Stimulated activated naive CD8-positive, alpha-beta T cell treated with anti-CD3 and anti-CD28 coated beads, Interleukin-15, Interleukin-2, amounts not matched to agents 100 U/mL and 50 U/mL, for 24 hours (primary cell): ENCODE measurements around the gene ALDH3A1.

Experiments
- ATAC-seq: fragments of 150-1000 bp; cut with Tn5 transposase; one replicate; pipeline ENCODE4 v1.10.0; 2021
- DNase-seq: peaks from one replicate; pipeline ENCODE4 v3.0.0; 2021

ALDH3A1 gene

DNA sequence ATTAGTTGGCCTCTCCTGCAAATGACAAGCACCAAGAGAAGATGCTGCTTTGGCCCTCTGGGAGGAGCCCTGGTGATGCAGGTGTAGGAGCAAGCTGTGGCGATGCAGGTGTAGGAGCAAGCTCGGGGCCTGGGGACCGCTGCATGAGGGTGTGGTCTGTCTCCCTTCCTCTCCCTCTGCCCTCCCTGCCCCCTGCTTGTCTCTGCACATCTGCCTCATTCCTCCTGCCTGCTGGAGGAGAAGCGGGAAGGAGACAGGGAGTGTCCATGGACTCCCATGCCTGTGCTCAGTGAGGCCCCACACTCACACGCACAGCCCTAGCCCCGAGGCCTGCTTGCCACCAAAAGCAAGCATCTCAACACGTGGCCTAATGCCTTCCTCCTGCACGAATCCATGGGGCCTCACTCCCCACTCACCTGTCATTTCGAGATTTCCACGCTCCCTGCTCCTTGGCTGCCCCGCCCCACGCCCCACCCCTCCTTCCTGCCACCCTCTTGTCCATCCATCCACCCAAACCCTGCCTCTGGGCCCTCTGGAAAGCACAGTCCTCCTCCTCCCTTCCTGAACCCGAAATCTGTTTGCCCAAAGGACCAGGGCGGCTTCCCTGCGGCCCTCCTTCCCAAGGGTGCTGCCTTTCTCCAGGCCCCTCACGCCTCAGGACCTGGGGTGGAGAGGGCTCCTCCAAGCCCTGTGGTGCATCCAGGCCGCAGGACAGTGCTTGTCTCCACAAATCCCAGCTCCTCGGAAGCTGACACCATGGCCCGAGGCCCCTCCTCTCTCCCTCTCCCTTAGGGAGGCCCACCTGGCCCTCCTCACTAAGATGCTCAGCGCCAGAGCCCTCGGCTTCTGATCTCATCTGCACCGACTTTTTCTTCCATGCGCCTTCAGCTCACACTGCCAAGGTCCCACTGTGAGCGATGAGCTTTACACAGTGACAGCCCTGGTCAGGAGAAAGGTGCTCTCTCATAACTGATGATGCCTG is 11.8 kb upstream of the ALDH3A1 start:
- no peak for ATAC-seq
- DNase-seq = no peak

GRCh38 chr17:19757536-19758180 is 9.6 kb upstream of the ALDH3A1 start:
- no peak for DNase-seq

DNA sequence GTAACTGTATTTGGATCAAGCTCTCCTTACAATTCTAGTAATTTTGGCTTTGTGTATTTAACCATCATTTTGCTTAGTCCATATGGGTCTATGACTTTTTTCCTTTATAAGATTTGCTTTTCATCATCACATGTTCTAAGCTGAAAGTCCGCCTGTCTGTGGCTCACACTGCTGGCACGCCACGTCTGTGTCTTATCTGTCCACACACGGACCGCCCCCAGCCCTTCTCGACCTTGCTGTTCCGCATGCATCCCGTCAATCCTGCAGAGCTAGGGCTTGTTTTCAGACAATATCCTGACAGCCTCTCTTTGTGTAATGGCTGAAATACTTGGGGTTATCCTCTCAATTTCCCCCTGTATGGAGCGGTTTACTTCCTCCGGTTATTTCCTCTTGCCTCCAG is 8.4 kb upstream of the ALDH3A1 start:
- DNase-seq (no peak), ATAC-seq (no peak)

More at GRCh38 chr17:19757536-19758180, 9.6 kb upstream of the ALDH3A1 start:
- ATAC-seq = no peak

- DNase-seq = peak; percentile 49
- ATAC-seq = peak; percentile 26
These were observed 7.9 kb upstream of the ALDH3A1 start for GRCh38 chr17:19755821-19756510.

DNA sequence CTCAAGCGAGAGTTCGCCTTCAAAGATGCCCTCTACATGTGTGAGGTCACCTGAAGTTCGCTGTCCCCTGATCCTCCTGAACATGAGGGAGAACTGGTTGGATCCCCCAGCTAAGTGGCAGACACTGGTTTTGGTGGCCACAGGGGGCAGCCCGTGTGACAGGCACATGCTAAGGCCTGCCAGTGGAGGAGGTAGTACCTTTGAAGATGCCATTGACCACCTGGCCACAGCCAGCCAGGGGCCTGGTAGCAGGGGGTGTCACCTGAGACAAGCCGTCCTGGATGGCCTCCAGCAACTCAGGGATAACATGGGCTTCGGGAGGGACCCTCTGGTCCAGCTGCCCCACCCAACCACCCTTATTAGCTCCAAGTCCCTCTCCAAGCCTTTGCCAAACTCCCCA is 7.3 kb upstream of the ALDH3A1 start:
- no peak for ATAC-seq

DNA sequence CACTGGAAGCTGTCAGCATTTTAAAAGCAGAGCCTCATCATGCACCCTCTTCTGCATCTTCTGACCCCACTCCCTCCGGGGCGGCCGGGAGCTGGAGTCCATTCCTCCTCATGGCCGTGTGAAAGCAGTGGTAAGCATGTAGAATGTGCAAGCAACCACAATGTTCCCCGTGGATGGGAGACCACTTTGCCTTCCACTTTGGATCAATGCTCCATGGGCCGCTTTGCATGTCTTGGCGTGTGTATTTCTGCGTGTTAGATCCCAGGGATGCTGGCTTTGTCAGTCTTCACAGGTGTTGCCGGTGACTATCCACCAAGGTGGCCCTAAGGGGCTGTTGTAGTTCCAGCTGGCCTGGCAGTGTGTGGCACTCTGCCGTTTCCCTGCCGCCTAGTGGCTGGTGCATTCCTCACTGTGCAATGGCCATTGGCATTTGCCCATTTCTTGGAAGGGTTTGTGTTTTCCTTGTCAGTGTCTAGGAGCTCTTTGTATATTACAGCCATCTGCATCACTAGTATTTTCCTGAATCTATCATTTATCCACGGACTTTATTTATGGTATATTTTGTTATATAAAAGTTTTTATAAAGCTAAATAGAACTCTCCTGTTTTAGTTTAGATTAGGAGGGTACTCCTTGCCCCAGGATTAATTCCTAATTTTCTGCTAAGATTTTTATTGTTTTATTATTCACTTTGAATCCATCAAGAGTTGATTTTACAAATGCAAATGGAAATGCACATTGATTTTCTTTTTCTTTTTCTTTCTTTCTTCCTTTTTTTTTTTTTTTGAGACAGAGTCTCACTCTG is 5.8 kb upstream of the ALDH3A1 start:
- DNase-seq (no peak), ATAC-seq (no peak)

More for the DNA sequence above, 7.3 kb upstream of the ALDH3A1 start:
- no peak for DNase-seq

DNA sequence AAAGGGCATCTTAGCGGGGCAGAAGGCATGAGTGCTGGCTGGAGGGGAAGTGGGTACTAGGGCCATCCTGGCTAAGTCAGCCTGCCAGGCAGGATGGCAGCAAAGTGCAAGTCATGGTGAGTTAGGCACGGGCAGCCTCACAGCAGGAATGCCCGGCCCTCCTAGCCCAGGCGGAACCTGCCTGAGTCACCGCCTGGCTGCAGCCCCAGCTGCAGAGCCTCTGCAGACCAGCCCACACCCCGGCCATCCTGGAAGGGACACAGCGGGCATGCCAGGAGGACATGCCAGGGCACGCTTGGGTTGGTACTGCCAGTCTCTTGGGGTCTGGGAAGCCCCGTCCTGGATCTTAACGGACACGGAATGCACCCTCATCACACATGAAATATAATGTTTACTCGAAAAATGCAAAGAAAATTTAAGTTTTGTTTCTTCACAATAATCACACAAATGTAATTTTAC is 5.0 kb upstream of the ALDH3A1 start:
- ATAC-seq = no peak
- DNase-seq = no peak

DNA sequence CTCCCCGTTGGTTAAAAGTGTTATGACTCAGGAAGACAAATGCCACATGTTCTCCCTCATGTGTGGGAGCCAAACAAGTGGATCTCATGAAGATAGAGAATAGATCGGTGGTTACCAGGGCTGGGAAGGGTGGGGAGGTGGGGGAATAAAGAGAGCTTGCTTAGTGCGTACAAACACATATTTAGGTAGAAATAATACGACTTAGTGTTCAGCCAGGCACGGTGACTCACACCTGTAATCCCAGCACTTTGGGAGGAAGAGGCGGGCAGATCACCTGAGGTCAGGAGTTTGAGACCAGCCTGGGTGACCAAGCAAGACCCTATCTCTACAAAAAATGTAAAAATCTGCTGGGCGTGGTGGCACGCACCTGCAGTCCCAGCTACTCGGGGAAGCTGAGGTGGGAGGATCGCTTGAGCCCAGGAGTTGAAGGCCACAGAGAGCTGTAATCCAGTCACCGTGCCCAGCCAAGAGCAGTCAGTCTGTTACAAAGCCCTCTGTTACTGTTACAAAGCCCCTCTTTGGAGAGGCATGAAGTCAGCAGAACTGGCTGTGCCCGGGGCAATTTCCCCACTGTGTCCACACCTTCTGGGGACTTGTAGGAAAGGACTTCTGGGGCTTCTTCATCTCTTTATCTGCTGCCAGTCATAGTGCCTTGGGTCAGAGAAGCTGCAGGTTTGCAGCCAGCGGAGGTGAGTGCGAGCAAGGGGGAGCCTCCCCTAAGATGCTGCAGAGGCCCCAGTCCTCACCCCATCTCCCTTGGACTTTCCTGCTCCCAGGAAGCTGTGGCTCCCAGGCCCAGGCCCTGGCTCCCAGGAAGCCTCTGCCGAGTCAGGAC is 4.3 kb upstream of the ALDH3A1 start:
- no peak for ATAC-seq

GRCh38 chr17:19750835-19751234 is 2.7 kb upstream of the ALDH3A1 start:
- DNase-seq = no peak
- no peak for ATAC-seq

More for the DNA sequence above, 4.3 kb upstream of the ALDH3A1 start:
- DNase-seq = no peak

DNA sequence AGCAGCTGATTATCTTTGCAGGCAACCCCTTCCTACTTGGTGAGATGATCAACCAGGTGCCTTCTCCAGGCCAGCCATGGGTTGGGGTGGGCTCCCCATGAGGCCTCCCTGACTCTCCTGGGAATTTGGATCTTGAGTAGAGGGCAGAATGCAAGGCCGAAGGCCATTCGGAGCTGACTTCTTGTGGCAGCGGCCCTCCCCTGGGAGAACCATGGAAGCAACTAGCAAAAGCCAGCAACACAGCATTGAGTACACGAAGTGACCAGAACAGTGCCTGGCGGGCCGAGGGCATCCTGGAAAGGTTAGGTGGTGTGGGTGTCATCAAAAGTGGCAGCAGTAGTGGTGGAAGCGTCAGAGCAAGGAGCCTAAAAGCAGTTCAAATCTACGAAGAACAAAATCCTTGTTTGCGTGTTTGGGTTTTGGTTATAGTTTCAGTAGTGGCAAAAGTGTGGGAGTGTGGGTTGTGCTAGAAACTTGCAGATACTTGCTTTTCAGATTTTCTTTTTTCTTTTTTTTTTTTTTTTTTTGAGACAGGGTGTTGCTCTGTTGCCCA is 2.0 kb upstream of the ALDH3A1 start:
- DNase-seq = no peak
- no peak for ATAC-seq

GRCh38 chr17:19748807-19749193 is 702 bp upstream of the ALDH3A1 start:
- ATAC-seq (no peak), DNase-seq (no peak)

DNA sequence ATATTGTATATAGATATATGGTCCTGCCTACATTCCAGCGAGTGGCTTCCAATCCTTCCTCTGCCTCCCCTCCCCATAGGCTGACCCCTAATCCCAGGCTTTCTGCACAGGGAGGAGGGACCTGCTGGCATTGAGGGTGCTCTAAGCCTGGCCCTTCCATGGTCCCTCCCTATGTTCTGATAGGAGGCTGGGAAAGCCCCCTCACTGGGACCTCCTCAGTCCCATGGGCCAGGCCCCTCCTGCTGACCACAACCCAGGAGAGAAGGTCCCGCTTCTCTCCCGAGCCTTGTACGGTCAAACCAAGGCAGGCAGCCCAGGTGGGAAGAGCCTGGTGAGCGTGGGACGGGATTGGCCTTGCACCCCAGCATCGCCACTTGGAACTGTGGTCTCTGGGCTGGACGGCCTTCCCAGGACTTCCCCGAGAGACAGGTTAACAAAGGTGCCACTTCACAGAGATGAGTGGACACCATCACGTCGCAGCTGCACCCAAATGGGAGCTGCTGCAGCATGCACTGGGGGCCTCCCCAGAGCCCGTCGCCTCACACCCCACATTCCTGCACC is 859 bp downstream of the ALDH3A1 start:
- ATAC-seq (no peak), DNase-seq (no peak)

DNA sequence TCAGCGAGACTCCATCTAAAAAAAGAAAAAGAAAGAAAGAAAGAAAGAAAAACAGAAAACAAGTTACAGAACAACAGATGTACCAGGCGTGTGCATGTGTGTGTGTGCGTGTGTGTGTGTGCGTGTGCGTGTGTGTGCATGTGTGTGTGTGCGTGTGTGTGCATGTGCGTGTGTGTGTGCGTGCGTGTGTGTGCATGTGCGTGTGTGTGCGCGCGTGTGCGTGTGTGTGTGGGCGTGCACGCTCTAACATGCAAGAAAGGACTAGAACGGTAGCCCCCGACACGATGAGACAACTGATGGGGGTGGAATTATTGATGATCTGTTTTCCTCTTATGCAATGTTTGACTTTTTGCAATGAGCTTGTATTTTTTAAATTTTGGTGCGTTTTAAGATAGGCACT is 1.6 kb downstream of the ALDH3A1 start:
- DNase-seq = no peak
- no peak for ATAC-seq

- ATAC-seq = peak; percentile 86
- DNase-seq = peak; percentile 93
These were observed 3.0 kb downstream of the ALDH3A1 start for GRCh38 chr17:19744922-19745757.

DNA sequence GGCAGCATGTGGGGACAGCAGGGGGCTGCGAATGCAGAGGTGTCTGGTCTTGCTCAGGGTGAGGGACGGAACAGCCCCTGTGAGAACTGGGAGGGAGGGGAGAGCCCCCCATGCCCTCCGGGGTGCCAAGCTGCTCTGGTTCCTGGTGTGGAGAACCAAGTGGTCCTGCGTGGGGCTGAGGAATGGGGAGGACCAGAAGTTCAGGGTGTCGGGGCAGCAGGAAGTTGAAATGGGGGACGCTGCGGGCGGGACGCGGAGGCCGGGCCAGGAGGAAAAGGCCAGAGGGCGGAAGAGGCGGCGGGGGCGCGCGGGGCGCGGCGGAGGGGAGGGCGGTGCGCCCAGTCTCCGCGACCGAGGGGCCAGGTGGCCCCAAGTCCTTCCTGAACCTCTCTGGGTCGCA is 3.6 kb downstream of the ALDH3A1 start:
- no peak for ATAC-seq

DNA sequence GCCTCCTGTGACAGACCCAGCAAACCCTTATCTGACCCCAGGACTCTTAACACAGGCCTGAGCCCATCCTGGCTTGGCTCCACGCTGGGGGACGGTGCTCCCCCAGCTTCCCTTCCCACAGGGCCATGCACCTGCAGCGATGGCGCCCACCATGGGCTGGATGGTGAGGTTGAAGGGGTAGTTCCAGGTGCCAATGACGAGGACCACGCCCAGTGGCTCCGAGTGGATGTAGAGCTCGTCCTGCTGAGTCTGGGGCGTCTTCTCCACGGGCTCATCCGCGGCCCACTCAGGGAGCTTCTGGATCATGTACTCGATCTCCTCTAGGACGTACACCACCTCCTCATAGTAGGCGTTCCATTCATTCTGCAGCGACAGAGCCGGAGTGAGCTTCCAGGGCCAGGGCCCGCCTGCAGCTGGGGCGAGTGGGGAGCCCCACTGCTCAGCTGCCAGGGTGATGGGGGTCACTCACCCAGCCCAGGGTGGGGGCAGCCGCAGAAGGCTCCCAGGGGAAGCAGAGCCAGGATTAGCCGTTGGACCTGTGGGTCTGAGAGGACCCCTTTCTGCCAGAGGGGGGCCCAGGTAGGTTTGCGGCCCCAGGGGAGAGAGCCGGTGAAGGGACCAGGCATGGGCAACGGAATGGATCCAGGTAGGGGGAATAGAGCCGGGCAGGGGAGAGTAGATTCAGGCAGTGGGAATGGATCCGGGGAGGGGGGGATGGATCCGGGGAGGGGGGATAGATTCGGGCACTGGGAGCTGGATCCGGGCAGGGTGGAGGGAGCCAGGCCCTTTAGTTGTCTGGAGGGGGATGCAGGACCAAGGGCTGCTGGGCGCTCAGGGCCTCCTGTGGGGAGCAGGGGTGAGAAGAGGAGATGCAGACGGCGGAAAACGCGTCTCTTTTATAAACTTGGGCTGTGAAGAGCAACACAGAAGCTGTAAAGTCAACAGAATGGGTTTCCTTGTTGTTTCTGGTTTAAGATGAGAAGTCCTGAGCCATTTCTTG is 4.7 kb downstream of the ALDH3A1 start:
- no peak for ATAC-seq
- no peak for DNase-seq

More for the DNA sequence above, 3.6 kb downstream of the ALDH3A1 start:
- DNase-seq = peak; percentile 43

GRCh38 chr17:19742495-19742894 is 5.6 kb downstream of the ALDH3A1 start:
- ATAC-seq (no peak), DNase-seq (no peak)
